ENCODE measurements around the gene HOXC6.

HOXC6 gene

DNA sequence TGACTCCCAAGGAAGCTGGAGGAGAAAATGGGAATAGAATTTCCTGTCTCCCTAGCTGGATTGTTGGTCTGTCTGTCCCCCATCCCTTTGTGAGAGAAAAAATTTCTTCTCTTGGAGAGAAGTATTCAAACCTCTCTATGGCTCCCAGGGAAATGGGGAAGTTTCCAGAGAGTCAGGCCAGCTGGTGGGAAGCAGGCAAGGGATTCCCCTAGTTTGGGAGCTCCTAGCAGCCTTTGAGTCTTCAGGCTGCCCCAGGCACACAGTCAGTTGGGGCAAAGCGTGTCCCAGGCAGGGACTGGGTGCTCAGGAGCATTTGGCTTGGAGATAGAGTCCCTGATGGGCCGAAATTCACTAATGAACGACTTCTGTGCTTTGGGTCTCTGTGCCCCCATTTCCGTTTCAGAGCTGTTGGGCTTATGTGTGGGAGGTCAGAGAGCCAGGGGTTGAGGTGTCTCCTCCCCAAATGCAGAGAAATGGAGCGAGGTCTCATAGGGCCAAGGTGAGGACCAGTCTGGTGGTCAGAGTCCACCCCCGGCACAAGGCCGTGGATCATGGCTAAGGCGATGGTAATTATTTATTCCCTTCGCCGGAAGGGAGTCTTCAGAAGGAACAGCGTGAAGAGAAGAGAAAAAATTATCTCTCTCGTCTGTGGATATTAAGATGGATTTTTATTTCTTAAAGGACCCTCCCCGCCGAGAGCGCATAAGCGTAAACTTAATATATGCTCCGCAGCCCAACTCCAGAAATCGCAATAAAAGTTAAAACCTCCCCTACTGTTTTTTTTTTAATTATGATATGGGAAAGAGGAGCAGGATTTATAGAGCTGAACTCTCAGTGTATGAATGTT, 34.9 kb upstream of the HOXC6 start:
- TF ChIP-seq, protein P1, sequence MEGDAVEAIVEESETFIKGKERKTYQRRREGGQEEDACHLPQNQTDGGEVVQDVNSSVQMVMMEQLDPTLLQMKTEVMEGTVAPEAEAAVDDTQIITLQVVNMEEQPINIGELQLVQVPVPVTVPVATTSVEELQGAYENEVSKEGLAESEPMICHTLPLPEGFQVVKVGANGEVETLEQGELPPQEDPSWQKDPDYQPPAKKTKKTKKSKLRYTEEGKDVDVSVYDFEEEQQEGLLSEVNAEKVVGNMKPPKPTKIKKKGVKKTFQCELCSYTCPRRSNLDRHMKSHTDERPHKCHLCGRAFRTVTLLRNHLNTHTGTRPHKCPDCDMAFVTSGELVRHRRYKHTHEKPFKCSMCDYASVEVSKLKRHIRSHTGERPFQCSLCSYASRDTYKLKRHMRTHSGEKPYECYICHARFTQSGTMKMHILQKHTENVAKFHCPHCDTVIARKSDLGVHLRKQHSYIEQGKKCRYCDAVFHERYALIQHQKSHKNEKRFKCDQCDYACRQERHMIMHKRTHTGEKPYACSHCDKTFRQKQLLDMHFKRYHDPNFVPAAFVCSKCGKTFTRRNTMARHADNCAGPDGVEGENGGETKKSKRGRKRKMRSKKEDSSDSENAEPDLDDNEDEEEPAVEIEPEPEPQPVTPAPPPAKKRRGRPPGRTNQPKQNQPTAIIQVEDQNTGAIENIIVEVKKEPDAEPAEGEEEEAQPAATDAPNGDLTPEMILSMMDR (IDR thresholded peaks at IDR 0.05) = no peak
- Histone ChIP-seq H3K4me1 (peaks cover 8 to 76% (median 62%) of the 10 kb centered on the region in 4 donors), H3K9me3 (no peaks in the 10 kb centered on the region), H3K4me3 (peak overlapping the region; percentile 64 to 76), H3K27ac (peak overlapping the region; percentile 93 to 98), H3K36me3 (no peaks in the 10 kb centered on the region), H3K27me3 (no peaks in the 10 kb centered on the region)
- intact Hi-C loops (cut with DNase I; ENCODE audit: low total_unique reads) = no loop called here
- DNase-seq = no peak

DNA sequence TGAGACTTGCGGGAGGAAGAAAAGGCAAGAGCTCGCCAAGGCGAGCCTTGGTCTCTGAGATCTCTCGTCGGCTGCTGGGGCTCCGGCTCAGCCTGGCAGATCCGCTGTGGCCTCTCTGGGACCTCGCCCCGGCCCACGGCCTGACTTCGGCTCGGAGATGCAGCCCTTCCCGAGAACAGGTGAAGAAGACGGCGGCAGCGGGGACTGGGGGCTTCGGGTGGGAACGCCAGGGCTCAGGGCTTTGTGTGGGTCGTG, 34.3 kb upstream of the HOXC6 start:
- Histone ChIP-seq H3K4me3 (peak overlapping the region; percentile 64 to 76), H3K27me3 (no peaks in the 10 kb centered on the region), H3K27ac (peak overlapping the region; percentile 93 to 98), H3K4me1 (peaks cover 5 to 76% (median 58%) of the 10 kb centered on the region in 4 donors), H3K36me3 (no peaks in the 10 kb centered on the region), H3K9me3 (no peaks in the 10 kb centered on the region)
- no peak for DNase-seq
- TF ChIP-seq, protein P1 (IDR thresholded peaks at IDR 0.05) = no peak
- intact Hi-C loops (cut with DNase I; ENCODE audit: low total_unique reads) = no loop called here

DNA sequence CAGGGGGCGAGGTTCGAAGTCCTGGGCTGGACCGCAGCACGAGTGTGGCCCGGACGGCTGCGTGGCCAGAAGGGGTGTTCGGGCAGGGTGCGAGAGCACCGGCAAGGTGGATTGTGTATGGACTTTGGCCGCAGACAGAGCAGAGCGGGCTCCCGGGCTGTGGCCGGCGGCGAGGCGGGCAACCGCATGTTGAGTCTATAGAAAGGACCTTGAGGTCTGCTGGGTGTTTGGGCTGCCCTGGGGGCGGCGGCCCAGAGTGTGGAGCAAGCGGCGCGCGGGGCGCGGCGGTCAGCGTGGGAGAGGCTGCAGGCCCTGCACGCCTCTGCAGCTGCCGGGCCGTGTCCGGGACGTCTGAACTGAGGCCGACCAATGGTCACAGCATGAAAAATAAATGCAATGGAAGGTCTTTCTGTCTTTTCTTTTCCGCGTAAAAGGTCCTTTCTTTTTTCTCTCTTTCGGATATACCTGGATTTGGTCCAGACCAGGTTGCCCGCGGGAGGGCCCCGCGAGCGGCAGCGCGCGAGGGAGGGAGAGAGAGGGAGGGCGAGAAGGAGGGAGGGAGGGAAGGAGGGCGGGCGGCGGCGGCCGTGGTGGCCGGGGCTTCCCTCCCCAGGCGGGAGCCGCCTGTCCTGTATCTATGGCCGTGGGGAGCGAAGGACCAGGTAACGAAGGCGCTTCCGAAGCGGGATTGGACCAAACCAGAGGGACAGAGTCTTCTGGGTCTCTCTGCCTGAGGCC, 33.8 kb upstream of the HOXC6 start:
- Histone ChIP-seq H3K36me3 (no peaks in the 10 kb centered on the region), H3K27me3 (no peaks in the 10 kb centered on the region), H3K4me3 (peak overlapping the region; percentile 64 to 76), H3K9me3 (no peaks in the 10 kb centered on the region), H3K27ac (peak overlapping the region; percentile 93 to 98), H3K4me1 (peaks cover 4 to 74% (median 56%) of the 10 kb centered on the region in 4 donors)
- DNase-seq = no peak
- intact Hi-C loops (cut with DNase I; ENCODE audit: low total_unique reads) = no loop called here
- TF ChIP-seq, protein P1 (IDR thresholded peaks at IDR 0.05) = no peak

DNA sequence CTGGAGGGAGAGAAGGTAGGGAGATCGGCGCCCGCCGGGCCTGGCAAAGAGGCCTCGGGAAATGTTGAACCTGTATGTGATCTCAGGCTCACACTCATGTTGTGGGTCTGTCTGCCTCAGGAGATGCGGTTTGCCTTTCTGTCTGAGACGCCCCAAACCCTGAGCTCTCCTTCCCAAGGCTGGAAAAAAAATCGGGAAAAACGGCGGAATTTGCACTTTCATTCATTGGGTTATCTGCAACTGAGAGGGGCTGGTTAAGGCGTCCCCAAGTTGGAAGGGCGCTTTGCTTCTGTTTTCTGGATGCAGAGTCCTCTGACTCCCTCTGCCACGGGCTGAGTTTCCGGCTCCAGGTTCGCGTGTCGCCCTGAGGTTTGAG, 33.2 kb upstream of the HOXC6 start:
- intact Hi-C loops (cut with DNase I; ENCODE audit: low total_unique reads) = no loop called here
- peak overlapping the region; percentile 64 to 76 for H3K4me3 ChIP-seq
- H3K36me3 ChIP-seq = no peaks in the 10 kb centered on the region
- peak overlapping the region; percentile 93 to 98 for H3K27ac ChIP-seq
- TF ChIP-seq, protein P1 (IDR thresholded peaks at IDR 0.05) = no peak
- DNase-seq = no peak
- H3K9me3 ChIP-seq = no peaks in the 10 kb centered on the region
- H3K27me3 ChIP-seq = no peaks in the 10 kb centered on the region
- peaks cover 4 to 68% (median 52%) of the 10 kb centered on the region in 4 donors for H3K4me1 ChIP-seq

DNA sequence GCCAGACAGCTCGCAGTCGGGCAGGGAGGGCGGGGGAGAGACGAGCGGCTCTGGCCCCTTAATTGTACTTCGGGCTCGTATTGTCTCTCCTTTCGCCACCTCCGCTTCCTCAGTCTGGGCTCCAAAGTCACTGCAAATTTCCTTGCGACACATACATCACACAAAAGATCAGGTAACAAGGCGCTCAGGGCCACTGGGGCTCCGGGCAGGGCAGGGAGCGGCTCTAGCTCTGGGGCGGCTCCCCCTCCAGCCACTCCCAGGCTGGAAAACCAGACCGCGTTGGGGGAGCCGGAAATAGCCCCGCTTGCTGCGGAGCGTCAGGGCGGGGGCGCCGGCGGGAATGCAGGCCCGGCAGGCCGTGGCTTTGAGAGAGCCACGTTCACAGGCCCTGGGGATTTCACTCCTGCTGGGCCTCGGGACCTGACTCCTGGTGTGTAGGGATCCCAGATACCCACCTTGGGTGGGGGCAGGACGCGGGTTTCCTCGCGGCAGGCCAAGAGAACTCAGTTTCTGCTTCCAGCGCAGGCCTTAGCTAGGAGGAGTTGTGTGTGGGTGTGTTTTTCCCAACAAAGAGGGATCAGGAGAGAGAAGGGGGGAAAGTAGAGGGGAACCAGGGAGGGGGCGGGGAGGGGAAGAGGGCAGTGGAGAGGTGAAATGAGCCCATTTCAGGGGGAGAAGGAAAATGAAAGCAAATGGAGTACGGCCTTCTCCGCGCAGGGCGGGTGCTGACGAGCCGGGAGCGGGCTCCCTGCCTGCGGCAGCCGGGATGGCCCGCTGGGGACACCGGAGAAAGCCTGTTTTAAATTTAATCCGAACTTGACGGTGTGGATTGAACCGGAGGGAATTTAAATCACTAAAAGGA, 32.6 kb upstream of the HOXC6 start:
- intact Hi-C loops (cut with DNase I; ENCODE audit: low total_unique reads) = no loop called here
- Histone ChIP-seq H3K27ac (peak overlapping the region; percentile 93 to 98), H3K4me1 (peaks cover 4 to 64% (median 52%) of the 10 kb centered on the region in 4 donors), H3K27me3 (no peaks in the 10 kb centered on the region), H3K9me3 (no peaks in the 10 kb centered on the region), H3K36me3 (no peaks in the 10 kb centered on the region), H3K4me3 (peak overlapping the region; percentile 64 to 76)
- DNase-seq = peak; percentile 76 to 90
- TF ChIP-seq, protein P1 (IDR thresholded peaks at IDR 0.05) = no peak

Measured in tibial artery (tissue), 4 donors.